T-helper 17 cell (primary cell): ENCODE results near the gene TCF25. TPM values are rescaled to one million over a fixed set of nuclear protein-coding genes. Genes with fewer than 3 reads are reported as not detected.
A peak's percentile ranks its signal among the peaks of the same experiment; 100 is the strongest.
"Not testable (repeated sequence)": the region's sequence is repeated elsewhere in the genome, so short reads cannot be mapped to it uniquely, and the experiment has no call there.

Source experiments
- ATAC-seq: fragments of 150-1000 bp; cut with Tn5 transposase; 2 replicates; pipeline ENCODE4 v1.10.0; 2021; ENCODE audit warnings: mild to moderate bottlenecking, moderate library complexity
- DNase-seq, 3 donors: peaks; one replicate each; pipeline versions ENCODE4 v3.0.0 to v3.0.0-alpha.2; 2020 to 2021
- H3K9me3 ChIP-seq: one replicate; pipeline ENCODE4 v1.7.0; 2013; ENCODE audit warnings: low read length, mild to moderate bottlenecking; ENCODE audit not compliant: control insufficient read depth, poor library complexity, severe bottlenecking
- H3K27ac Mint-ChIP-seq: one replicate; pipeline ENCODE4 v1.8.0; 2022; ENCODE audit warnings: mild to moderate bottlenecking, moderate library complexity, mixed read lengths
- H3K27me3 Mint-ChIP-seq: one replicate; pipeline ENCODE4 v1.8.0; 2022; ENCODE audit warnings: mixed read lengths
- H3K36me3 Mint-ChIP-seq: one replicate; pipeline ENCODE4 v1.8.0; 2022; ENCODE audit warnings: low read depth, mixed read lengths
- H3K4me1 Mint-ChIP-seq: one replicate; pipeline ENCODE4 v1.8.0; 2022; ENCODE audit warnings: mild to moderate bottlenecking, mixed read lengths
- H3K4me3 Mint-ChIP-seq: one replicate; pipeline ENCODE4 v1.8.0; 2022; ENCODE audit warnings: mild to moderate bottlenecking, moderate library complexity, mixed read lengths
- total RNA-seq, 4 donors: library from RNA in 2 of 4; stranded (reverse) in 2 of 4; gene quantifications; one replicate each; pipeline ENCODE4 v1.2.3 and lab custom pipeline; 2022 to 2026

TCF25 gene
- total RNA-seq, 2 donors from 2014 or later, result 393 to 428 TPM

DNA sequence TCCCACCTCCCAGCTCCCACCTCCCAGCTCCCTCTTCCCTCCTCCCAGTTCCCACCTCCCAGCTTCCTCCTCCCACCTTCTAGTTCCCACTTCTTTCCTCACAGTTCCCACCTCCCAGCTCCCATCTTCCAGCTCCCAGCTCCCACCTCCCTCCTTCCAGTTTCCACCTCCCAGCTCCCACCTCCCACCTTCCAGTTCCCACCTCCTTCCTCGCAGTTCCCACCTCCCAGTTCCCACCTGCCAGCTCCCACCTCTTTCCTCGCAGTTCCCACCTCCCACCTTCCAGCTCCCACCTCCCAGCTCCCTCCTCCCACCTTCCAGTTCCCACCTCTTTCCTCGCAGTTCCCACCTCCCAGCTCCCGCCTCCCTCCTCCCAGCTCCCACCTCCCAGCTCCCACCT lies 34.8 kb downstream of the TCF25 start:
- peaks cover 3% of the 10 kb centered on the region for H3K4me1 Mint-ChIP-seq
- no peaks in the 10 kb centered on the region for H3K36me3 Mint-ChIP-seq
- H3K27me3 Mint-ChIP-seq, result no peaks in the 10 kb centered on the region
- no peak overlapping the region for H3K27ac Mint-ChIP-seq
- H3K9me3 ChIP-seq, result no peaks in the 10 kb centered on the region
- ATAC-seq (no peak), DNase-seq (no peak)
- H3K4me3 Mint-ChIP-seq, result no peak overlapping the region

DNA sequence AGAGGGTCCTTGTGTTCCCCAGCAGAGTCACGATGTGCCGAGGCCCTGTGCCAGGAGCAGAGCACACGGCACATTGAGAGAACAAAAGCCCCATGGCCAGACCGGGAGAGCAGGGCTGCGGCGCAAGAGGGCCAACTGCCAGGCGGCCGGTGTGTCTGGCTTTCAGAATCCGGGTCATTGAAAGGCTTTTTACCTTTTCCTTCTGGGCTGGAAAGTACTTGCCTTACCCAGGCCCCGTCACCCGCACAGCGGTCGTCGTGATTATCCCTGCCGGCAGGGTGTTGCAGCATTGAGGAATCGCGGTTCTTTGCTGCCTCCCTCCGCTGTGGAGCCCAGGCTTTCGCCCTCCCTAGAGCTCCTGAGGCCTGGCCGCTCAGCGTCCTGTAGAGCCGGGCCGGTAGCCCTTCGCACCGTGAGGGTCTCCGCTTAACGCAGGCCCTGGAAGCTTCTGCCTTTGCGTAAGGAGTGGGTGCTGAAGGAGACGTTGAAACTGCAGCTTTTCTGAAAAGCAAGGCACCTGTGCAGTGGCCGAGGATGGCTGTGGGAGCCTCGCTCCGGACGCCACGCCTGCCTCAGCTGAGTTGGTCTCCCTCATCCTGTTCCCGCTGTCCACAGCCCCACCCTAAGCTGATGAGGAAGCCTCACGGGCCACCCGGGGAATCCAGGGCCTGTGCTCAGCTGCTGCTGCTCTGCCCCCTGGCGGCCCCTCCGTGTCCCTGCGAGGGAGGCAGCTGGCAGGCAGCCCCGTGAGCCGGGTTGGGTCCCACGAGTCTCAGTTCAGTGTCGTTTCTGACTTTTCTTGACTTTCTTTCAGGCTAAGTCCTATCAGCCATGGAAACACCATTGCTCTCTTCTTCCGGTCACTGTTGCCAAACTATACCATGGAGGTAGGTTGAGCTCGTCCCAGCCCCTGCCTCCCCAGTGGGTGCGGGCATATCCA lies 36.7 kb downstream of the TCF25 start:
- DNase-seq (peak; percentile 48 to 65 (median 58)), ATAC-seq (peak; percentile 79)
- Mint-ChIP-seq H3K4me1 (peaks cover 3% of the 10 kb centered on the region), H3K27ac (peak overlapping the region; percentile 69), H3K36me3 (no peaks in the 10 kb centered on the region), H3K4me3 (no peak overlapping the region), H3K27me3 (no peaks in the 10 kb centered on the region)
- H3K9me3 ChIP-seq, result no peaks in the 10 kb centered on the region

- ATAC-seq (peak; percentile 10), DNase-seq (no peak)
- H3K9me3 ChIP-seq, result no peaks in the 10 kb centered on the region
- peak overlapping the region; percentile 69 for H3K27ac Mint-ChIP-seq
- no peaks in the 10 kb centered on the region for H3K27me3 Mint-ChIP-seq
- no peaks in the 10 kb centered on the region for H3K36me3 Mint-ChIP-seq
- peaks cover 3% of the 10 kb centered on the region for H3K4me1 Mint-ChIP-seq
- H3K4me3 Mint-ChIP-seq, result no peak overlapping the region
Measured at GRCh38 chr16:89910717-89911354, 37.4 kb downstream of the TCF25 start.

DNA sequence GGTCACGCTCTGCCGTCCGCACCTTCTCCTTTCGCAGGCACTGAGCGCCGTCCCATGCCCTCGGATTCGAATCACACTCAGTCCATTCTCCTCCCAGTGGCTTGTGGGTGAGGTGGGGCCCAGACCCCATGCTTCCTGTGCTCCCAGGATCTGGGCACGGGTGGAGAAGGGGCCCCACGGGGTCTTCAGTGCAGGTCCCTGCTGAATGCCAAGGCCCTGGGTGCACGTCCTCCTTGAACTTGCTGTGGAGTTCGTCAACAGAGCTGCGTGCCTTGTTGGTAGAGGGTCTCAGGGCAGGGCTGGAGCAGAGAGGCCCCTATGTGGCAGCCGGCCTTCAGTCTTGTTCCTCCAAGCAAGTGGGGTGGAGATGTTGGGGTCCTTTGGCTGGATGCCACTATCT lies 38.0 kb downstream of the TCF25 start:
- no peaks in the 10 kb centered on the region for H3K27me3 Mint-ChIP-seq
- no peaks in the 10 kb centered on the region for H3K9me3 ChIP-seq
- DNase-seq (no peak), ATAC-seq (no peak)
- peaks cover 3% of the 10 kb centered on the region for H3K4me1 Mint-ChIP-seq
- H3K4me3 Mint-ChIP-seq, result no peak overlapping the region
- no peak overlapping the region for H3K27ac Mint-ChIP-seq
- H3K36me3 Mint-ChIP-seq, result no peaks in the 10 kb centered on the region

DNA sequence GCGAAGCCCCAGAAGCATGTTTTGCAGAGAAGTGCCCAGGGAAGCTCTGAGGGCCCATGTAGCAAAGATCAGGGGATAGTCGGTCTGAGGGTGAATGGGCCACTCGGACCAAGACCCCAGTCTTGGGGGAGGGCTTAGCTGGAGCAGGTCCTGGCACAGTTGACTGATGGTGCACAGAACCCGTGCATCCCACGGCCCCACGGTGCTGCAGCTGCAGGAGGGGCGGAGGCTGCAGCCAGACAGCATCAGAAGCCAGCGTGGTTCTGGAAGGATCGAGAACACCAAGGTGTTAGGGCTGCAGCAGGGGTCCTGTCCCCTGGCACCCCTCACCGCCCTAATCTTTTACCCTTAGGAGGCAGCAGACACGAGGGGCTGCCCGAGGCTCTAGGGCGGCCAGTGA lies 38.8 kb downstream of the TCF25 start:
- no peak overlapping the region for H3K4me3 Mint-ChIP-seq
- ATAC-seq (no peak), DNase-seq (no peak)
- no peak overlapping the region for H3K27ac Mint-ChIP-seq
- no peaks in the 10 kb centered on the region for H3K36me3 Mint-ChIP-seq
- H3K9me3 ChIP-seq, result no peaks in the 10 kb centered on the region
- peaks cover 3% of the 10 kb centered on the region for H3K4me1 Mint-ChIP-seq
- no peaks in the 10 kb centered on the region for H3K27me3 Mint-ChIP-seq

- no peak for ATAC-seq
- Mint-ChIP-seq H3K4me3 (no peak overlapping the region), H3K27ac (no peak overlapping the region), H3K4me1 (peaks cover 3% of the 10 kb centered on the region), H3K27me3 (no peaks in the 10 kb centered on the region), H3K36me3 (no peaks in the 10 kb centered on the region)
- DNase-seq, result no peak
- no peaks in the 10 kb centered on the region for H3K9me3 ChIP-seq
Measured at GRCh38 chr16:89912627-89913026, 39.2 kb downstream of the TCF25 start.

- peak overlapping the region; percentile 7 for H3K4me3 Mint-ChIP-seq
- no peak overlapping the region for H3K27ac Mint-ChIP-seq
- ATAC-seq, result no peak
Measured at GRCh38 chr16:89913408-89914387, 40.3 kb downstream of the TCF25 start.

DNA sequence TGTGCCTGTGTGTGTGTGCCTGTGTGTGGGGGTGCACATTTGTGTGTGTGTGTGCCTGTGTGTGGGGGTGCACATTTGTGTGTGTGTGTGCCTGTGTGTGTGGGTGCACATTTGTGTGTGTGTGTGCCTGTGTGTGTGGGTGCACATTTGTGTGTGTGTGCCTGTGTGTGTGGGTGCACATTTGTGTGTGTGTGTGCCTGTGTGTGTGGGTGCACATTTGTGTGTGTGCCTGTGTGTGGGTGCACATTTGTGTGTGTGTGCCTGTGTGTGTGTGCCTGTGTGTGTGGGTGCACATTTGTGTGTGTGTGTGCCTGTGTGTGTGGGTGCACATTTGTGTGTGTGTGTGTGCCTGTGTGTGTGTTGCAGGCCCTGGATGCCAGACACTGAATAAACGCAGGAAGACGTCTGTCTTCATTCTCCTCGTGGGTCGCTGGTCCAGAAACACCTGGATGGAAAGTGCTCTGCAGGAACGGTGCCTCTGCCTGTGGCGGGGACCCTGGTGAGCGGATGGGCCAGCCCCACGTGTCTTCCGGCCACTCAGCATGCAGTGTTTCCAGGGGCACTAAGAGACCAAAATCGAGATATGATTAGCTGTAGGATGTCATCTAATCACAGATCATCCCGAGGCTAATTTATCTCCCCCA lies 41.4 kb downstream of the TCF25 start:
- peaks cover 15% of the 10 kb centered on the region for H3K4me1 Mint-ChIP-seq
- ATAC-seq, H3K27me3 Mint-ChIP-seq, H3K9me3 ChIP-seq, H3K36me3 Mint-ChIP-seq, H3K4me3 Mint-ChIP-seq, DNase-seq: not testable (repeated sequence)
- peak overlapping the region; percentile 49 for H3K27ac Mint-ChIP-seq

More at GRCh38 chr16:89913408-89914387, 40.3 kb downstream of the TCF25 start:
- H3K9me3 ChIP-seq, result no peaks in the 10 kb centered on the region
- no peak for DNase-seq
- no peaks in the 10 kb centered on the region for H3K36me3 Mint-ChIP-seq
- H3K4me1 Mint-ChIP-seq, result peaks cover 9% of the 10 kb centered on the region
- H3K27me3 Mint-ChIP-seq, result no peaks in the 10 kb centered on the region

GRCh38 chr16:89915303-89916232 lies 42.2 kb downstream of the TCF25 start:
- peaks cover 20% of the 10 kb centered on the region for H3K4me1 Mint-ChIP-seq
- peak overlapping the region; percentile 49 for H3K27ac Mint-ChIP-seq
- H3K9me3 ChIP-seq, result no peaks in the 10 kb centered on the region
- ATAC-seq (no peak), DNase-seq (no peak)
- peaks cover 10% of the 10 kb centered on the region for H3K27me3 Mint-ChIP-seq
- no peaks in the 10 kb centered on the region for H3K36me3 Mint-ChIP-seq
- peak overlapping the region; percentile 36 for H3K4me3 Mint-ChIP-seq

GRCh38 chr16:89917773-89918452 lies 44.5 kb downstream of the TCF25 start:
- Mint-ChIP-seq H3K4me1 (peaks cover 21% of the 10 kb centered on the region), H3K27me3 (peaks cover 15% of the 10 kb centered on the region), H3K27ac (peak overlapping the region; percentile 67), H3K4me3 (peak overlapping the region; percentile 89), H3K36me3 (no peaks in the 10 kb centered on the region)
- DNase-seq, result peak; percentile 61 to 65 (median 64)
- ATAC-seq, result peak; percentile 85
- H3K9me3 ChIP-seq, result no peaks in the 10 kb centered on the region
